Stimulated activated naive CD4-positive, alpha-beta T cell treated with Interleukin-2 at 50 U/mL for 16 hours (primary cell): ENCODE measurements around the gene CENPF.

Experiments used
- DNase-seq: peaks from one replicate; lab custom pipeline; 2025; lab: John Stamatoyannopoulos, UW

The CENPF gene

GRCh38 chr1:214712737-214713136, 109.7 kb downstream of the CENPF start:
- no peak for DNase-seq
